Stimulated activated CD4-positive, alpha-beta T cell treated with anti-CD3 and anti-CD28 coated beads, TNF-alpha, amount 100 ng/mL, for 24 hours (primary cell): ENCODE data around the gene TMEM256.

Source experiments
- DNase-seq, 3 experiments: peaks; one replicate each; pipeline ENCODE4 v3.0.0-alpha.2; 2020; ENCODE audit warnings: low read depth in 3 of 3

The TMEM256 gene

GRCh38 chr17:7429722-7430121 is 25.8 kb upstream of the TMEM256 start:
- no peak for DNase-seq

GRCh38 chr17:7428557-7428956 is 24.7 kb upstream of the TMEM256 start, which contains the start of gene SPEM3:
TSS of gene SPEM3 (plus strand) at chr17:7428857. CDS start at chr17:7428903, 46 bp downstream.
- DNase-seq = no peak

- DNase-seq = no peak
Measured at GRCh38 chr17:7427549-7427948, 23.7 kb upstream of the TMEM256 start.

- DNase-seq = no peak
Measured at GRCh38 chr17:7426896-7427489, 23.1 kb upstream of the TMEM256 start.

GRCh38 chr17:7426203-7426863 is 22.4 kb upstream of the TMEM256 start:
- no peak for DNase-seq

GRCh38 chr17:7425756-7426155 is 21.9 kb upstream of the TMEM256 start:
- DNase-seq = no peak

GRCh38 chr17:7425316-7425715 is 21.4 kb upstream of the TMEM256 start, which contains the start of gene SPEM2:
TSS of gene SPEM2 (plus strand) at chr17:7425616. CDS start at chr17:7425689, 73 bp downstream.
- no peak for DNase-seq

- no peak for DNase-seq
Measured at GRCh38 chr17:7423679-7424078, 19.8 kb upstream of the TMEM256 start.

- DNase-seq = no peak
Measured at GRCh38 chr17:7421186-7421585, 17.3 kb upstream of the TMEM256 start.

- DNase-seq = no peak
Measured at GRCh38 chr17:7419819-7420610, 16.1 kb upstream of the TMEM256 start, which contains the start of gene SPEM1. TSS of gene SPEM1 (plus strand) at chr17:7420324. CDS start at chr17:7420385, 61 bp downstream.

GRCh38 chr17:7418472-7419152 is 14.7 kb upstream of the TMEM256 start:
- DNase-seq = no peak

- no peak for DNase-seq
Measured at GRCh38 chr17:7417056-7417655, 13.3 kb upstream of the TMEM256 start.

- no peak for DNase-seq
Measured at GRCh38 chr17:7416323-7416722, 12.4 kb upstream of the TMEM256 start.

GRCh38 chr17:7415784-7416183 is 11.9 kb upstream of the TMEM256 start:
- no peak for DNase-seq

GRCh38 chr17:7414837-7415236 is 10.9 kb upstream of the TMEM256 start:
- DNase-seq = no peak

- DNase-seq = no peak
Measured at GRCh38 chr17:7413346-7413985, 9.6 kb upstream of the TMEM256 start.

GRCh38 chr17:7411427-7411750 is 7.5 kb upstream of the TMEM256 start:
- no peak for DNase-seq

- DNase-seq = no peak
Measured at GRCh38 chr17:7410634-7411426, 6.9 kb upstream of the TMEM256 start.

GRCh38 chr17:7409716-7410115 is 5.8 kb upstream of the TMEM256 start:
- DNase-seq = no peak

GRCh38 chr17:7408863-7409262 is 5.0 kb upstream of the TMEM256 start:
- no peak for DNase-seq
